Tibial nerve (tissue), 4 donors: ENCODE measurements around the gene TRIM28. TPM values are rescaled to one million over a fixed set of nuclear protein-coding genes. Genes with fewer than 3 reads are reported as not detected.
A peak's percentile ranks its signal among the peaks of the same experiment; 100 is the strongest.

Source experiments
- DNase-seq, 2 donors: peaks; one replicate each; pipeline ENCODE4 v3.0.0-alpha.2; 2019; ENCODE audit warnings: low spot score in 2 of 2
- H3K27ac ChIP-seq, 4 donors: fragments of 200-600 bp; sonication (generic) in 3 of 4; one replicate each; pipeline ENCODE4 v1.5.1; 2017 to 2019; ENCODE audit warnings: mild to moderate bottlenecking in 1 of 4
- H3K27me3 ChIP-seq, 2 donors: fragments of 200-600 bp; sonication (generic) in 1 of 2; one replicate each; pipeline versions ENCODE4 v1.5.1 to v1.6.0; 2017 to 2019
- H3K36me3 ChIP-seq, 3 donors: fragments of 200-600 bp; sonication (generic); one replicate each; pipeline ENCODE4 v1.5.1; 2018 to 2019
- H3K4me1 ChIP-seq, 4 donors: fragments of 200-600 bp; sonication (generic) in 3 of 4; one replicate each; pipeline ENCODE4 v1.5.1; 2017 to 2019
- H3K4me3 ChIP-seq, 4 donors: fragments of 200-600 bp; sonication (generic) in 3 of 4; one replicate each; pipeline ENCODE4 v1.5.1; 2017 to 2019; ENCODE audit warnings: mild to moderate bottlenecking in 1 of 4, moderate library complexity in 1 of 4
- H3K9me3 ChIP-seq, 4 donors: fragments of 200-600 bp; sonication (generic) in 3 of 4; one replicate each; pipeline ENCODE4 v1.5.1; 2017 to 2019
- CTCF ChIP-seq, 5 experiments: fragments of 200-600 bp in 3 of 5; fragments of 450-650 bp in 2 of 5; sonication (generic) in 3 of 5; IDR thresholded peaks; one replicate each; pipeline ENCODE4 v1.5.1; 2016 to 2019; ENCODE audit warnings: antibody characterized with exemption in 5 of 5, mild to moderate bottlenecking in 3 of 5, moderate library complexity in 2 of 5
- EP300 ChIP-seq, 2 donors: sonication (generic); formaldehyde crosslinking; IDR thresholded peaks; one replicate each; pipeline ENCODE4 v1.6.1; 2017; ENCODE audit warnings: antibody characterized with exemption in 2 of 2, mild to moderate bottlenecking in 1 of 2
- POLR2A ChIP-seq, 2 donors: fragments of 450-650 bp; IDR thresholded peaks; one replicate each; pipeline ENCODE4 v1.6.1; 2017; ENCODE audit warnings: antibody characterized with exemption in 2 of 2, mild to moderate bottlenecking in 2 of 2, moderate library complexity in 2 of 2
- WGBS, 2 donors: methylation state at CpG; one replicate each; pipeline ENCODE4 v1.1.5; 2018; 5-methylcytosine and 5-hydroxymethylcytosine counted together
- total RNA-seq, 4 donors: library from RNA; depleted of rRNA; stranded (reverse); fragments of >200 nt; gene quantifications; one replicate each; pipeline ENCODE4 v1.1.0, GENCODE V29; 2016

The TRIM28 gene
- total RNA-seq, 4 donors from 2014 or later, result 136 to 299 (median 159) TPM

GRCh38 chr19:58519355-58520256 lies 24.3 kb upstream of the TRIM28 start, which contains the start of gene ZBTB45:
TSS of gene ZBTB45 (minus strand) at chr19:58519810. CDS start at chr19:58517673, 2,137 bp downstream.
- Histone ChIP-seq H3K4me1 (peaks cover 3 to 50% (median 20%) of the 10 kb centered on the region in 4 donors), H3K27ac (peak within 1 kb of the TSS; percentile 85 to 98 (median 94)), H3K27me3 (no peaks in the 10 kb centered on the region), H3K4me3 (peak within 1 kb of the TSS; percentile 64 to 88 (median 64)), H3K9me3 (no peaks in the 10 kb centered on the region), H3K36me3 (peaks cover 0 to 27% (median 12%) of the 10 kb centered on the region in 3 donors)
- DNase-seq, result peak; percentile 84 to 86
- TF ChIP-seq EP300 (IDR thresholded peaks at IDR 0.05) (peak; percentile 90 to 96), CTCF (IDR thresholded peaks at IDR 0.05) (peak; percentile 68 to 97 (median 81)), POLR2A (IDR thresholded peaks at IDR 0.05) (peak; percentile 60 to 70)
- WGBS, 2 donors, result 0% methylated on average over 59 to 62 of the region's 87 CpGs

- Histone ChIP-seq H3K9me3 (no peaks in the 10 kb centered on the region), H3K27me3 (no peaks in the 10 kb centered on the region), H3K4me1 (peaks cover 3 to 44% (median 20%) of the 10 kb centered on the region in 4 donors), H3K27ac (peak overlapping the region; percentile 85 to 98 (median 94)), H3K4me3 (peak overlapping the region; percentile 64 to 88 (median 64)), H3K36me3 (peaks cover 0 to 26% (median 12%) of the 10 kb centered on the region in 3 donors)
- DNase-seq, result no peak
- WGBS, 2 donors, result 6 to 14% methylated on average over 6 to 7 of the region's 7 CpGs
- no peak for TF ChIP-seq EP300 (IDR thresholded peaks at IDR 0.05)
- no peak for TF ChIP-seq POLR2A (IDR thresholded peaks at IDR 0.05)
- no peak for TF ChIP-seq CTCF (IDR thresholded peaks at IDR 0.05)
Measured at GRCh38 chr19:58520257-58520599, 23.6 kb upstream of the TRIM28 start.

GRCh38 chr19:58521651-58522050 lies 22.2 kb upstream of the TRIM28 start:
- no peak for DNase-seq
- Histone ChIP-seq H3K9me3 (no peaks in the 10 kb centered on the region), H3K36me3 (peaks cover 0 to 12% (median 5%) of the 10 kb centered on the region in 3 donors), H3K27ac (peak overlapping the region in 1 of 4 donors; percentile 20), H3K27me3 (no peaks in the 10 kb centered on the region), H3K4me1 (peaks cover 3 to 30% (median 20%) of the 10 kb centered on the region in 4 donors), H3K4me3 (no peak overlapping the region)
- TF ChIP-seq EP300 (IDR thresholded peaks at IDR 0.05), result no peak
- TF ChIP-seq CTCF (IDR thresholded peaks at IDR 0.05), result no peak
- TF ChIP-seq POLR2A (IDR thresholded peaks at IDR 0.05), result no peak
- WGBS, 2 donors, result 17% methylated on average over 4 of the region's 4 CpGs

- 88% methylated on average over 3 of the region's 3 CpGs for WGBS, 2 donors
Measured at GRCh38 chr19:58522709-58523108, 21.2 kb upstream of the TRIM28 start.

More at GRCh38 chr19:58522709-58523108, 21.2 kb upstream of the TRIM28 start:
- Histone ChIP-seq H3K4me3 (no peak overlapping the region), H3K27ac (no peak overlapping the region), H3K27me3 (no peaks in the 10 kb centered on the region), H3K36me3 (peaks cover 0 to under 1% (median 0%) of the 10 kb centered on the region in 3 donors), H3K9me3 (no peaks in the 10 kb centered on the region), H3K4me1 (peaks cover 3 to 20% (median 17%) of the 10 kb centered on the region in 4 donors)
- TF ChIP-seq CTCF (IDR thresholded peaks at IDR 0.05) (no peak), EP300 (IDR thresholded peaks at IDR 0.05) (no peak), POLR2A (IDR thresholded peaks at IDR 0.05) (no peak)
- no peak for DNase-seq
